GM18505 (cell line): ENCODE results near the gene TAF4.
"Not testable (repeated sequence)": the region's sequence is repeated elsewhere in the genome, so short reads cannot be mapped to it uniquely, and the experiment has no call there.

Source experiments
- ATAC-seq: cut with Tn5 transposase; IDR thresholded peaks from one replicate; pipeline ENCODE4 v1.9.1; 2021; ENCODE audit not compliant: unreplicated experiment
- POLR2A ChIP-seq: IDR thresholded peaks from 4 replicates; pipeline ENCODE4 v1.6.1; 2011; ENCODE audit warnings: borderline replicate concordance; ENCODE audit not compliant: insufficient read depth, insufficient read length; ENCODE audit errors: extremely low read depth

TAF4 gene

GRCh38 chr20:61978491-61978890 is 87.2 kb downstream of the TAF4 start:
- no peak for TF ChIP-seq POLR2A
- no peak for ATAC-seq

DNA sequence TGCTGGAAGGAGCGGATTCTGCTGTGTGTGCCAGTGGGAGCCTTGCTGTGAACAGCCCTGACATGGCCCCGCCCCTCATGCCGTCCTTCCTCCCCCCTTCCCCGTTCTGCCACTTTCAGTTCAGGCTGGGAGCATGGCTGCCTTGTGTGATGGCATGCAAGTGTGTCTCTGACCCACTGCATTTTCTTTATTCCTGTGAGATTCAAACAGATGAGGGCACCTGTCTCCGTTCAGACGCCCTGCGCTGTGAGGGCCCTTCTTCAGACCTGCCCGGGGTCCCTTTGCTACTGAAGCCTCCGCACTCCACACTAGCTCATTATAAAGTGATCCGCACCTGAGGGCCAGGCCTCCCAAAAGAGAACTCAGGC is 88.3 kb downstream of the TAF4 start:
- no peak for TF ChIP-seq POLR2A
- no peak for ATAC-seq

GRCh38 chr20:61976644-61977418 is 88.8 kb downstream of the TAF4 start:
- no peak for TF ChIP-seq POLR2A
- no peak for ATAC-seq

GRCh38 chr20:61976263-61976643 is 89.4 kb downstream of the TAF4 start:
- TF ChIP-seq POLR2A: no peak
- ATAC-seq: no peak

DNA sequence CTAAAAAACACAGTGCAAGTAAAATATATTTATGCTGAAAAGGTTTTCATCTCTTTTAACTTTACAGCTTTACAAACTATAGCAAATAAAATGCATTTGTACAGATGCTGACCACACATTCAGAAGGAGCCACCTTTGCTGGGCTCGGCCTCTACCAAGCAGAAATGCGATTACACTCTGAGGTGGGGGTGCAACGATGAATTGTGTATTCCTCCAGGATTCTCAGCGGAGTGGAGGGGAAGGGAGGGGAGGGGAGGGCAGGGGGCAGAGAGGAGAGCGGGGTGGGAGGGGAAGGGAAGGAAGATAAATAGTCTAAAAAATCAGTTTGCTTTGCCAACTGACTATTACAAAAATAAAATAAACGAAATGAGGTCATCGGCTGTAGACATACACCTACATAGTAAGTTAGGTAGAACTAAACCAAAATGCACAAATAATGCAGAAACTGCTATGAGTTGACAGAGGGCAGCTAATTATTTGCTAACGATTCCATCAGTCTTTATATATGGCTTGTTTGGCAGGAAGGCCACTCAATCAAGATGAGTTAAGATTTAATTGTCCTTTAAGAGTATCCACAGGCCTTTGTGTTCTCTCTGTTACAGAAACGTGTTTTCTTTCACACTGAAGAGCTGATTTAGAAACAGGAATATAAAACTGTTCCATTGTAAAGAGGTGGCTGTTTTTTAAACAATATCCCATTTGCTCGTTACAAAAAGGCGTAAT is 90.1 kb downstream of the TAF4 start:
- no peak for ATAC-seq
- TF ChIP-seq POLR2A: no peak

DNA sequence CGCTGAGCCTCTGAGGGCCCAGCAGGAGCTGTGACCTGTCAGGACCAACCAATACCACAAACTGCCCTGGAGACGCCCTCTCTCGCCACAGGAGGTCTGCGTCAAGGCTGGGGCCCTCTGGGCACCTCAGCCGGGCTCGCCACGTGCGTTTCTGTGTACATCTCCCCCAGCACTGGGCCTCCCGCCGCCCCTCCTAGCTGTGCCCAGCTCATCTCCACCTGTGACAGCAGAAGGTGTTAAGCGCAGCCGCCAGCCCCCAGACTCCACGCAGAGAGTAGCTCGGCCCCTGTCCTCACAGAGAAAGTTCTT is 91.4 kb downstream of the TAF4 start:
- no peak for ATAC-seq
- TF ChIP-seq POLR2A: no peak

- TF ChIP-seq POLR2A: no peak
- ATAC-seq: no peak
Observed at GRCh38 chr20:61973515-61974356, 91.9 kb downstream of the TAF4 start.

DNA sequence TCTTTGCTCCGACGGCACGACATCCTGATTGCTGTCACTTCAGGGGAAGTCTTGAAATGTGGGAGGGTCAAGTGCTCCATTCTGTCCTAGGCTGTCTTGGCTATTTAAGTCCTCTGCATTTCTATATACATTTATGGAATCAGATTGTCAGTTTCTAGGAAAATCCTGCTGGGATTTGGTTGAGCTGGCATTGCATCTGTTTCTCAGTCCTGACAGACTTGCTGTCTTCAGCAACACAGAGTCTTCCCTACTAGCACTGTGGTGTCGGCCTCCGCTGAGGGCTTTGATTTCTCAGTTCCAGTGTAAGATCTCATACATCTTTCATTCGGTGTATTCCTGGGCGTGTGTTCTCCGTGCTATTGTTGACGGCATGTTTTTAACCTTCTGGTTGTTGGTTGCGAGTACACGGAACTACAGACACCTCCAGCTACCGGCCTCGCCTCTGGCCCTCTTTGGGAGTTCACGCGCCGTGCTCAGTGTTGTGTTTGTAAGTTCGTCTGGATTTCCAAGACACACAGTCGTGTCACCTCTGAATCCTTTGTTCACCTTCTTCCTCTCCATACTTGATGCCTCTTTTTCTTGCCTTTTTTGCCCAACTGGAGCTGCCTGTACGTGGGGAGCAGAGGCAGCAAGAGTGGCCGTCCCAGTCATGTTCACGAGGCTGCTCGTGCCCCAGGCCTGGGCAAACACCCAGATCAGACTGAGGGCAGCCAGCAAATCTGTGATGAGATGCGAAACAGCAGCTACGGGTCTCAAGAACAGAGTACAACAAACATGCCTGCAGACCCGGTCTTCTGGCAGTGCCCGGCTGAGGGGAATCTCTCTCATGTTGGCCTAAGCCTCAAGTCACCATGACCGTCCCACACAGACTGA is 92.8 kb downstream of the TAF4 start:
- no peak for ATAC-seq
- TF ChIP-seq POLR2A: no peak

DNA sequence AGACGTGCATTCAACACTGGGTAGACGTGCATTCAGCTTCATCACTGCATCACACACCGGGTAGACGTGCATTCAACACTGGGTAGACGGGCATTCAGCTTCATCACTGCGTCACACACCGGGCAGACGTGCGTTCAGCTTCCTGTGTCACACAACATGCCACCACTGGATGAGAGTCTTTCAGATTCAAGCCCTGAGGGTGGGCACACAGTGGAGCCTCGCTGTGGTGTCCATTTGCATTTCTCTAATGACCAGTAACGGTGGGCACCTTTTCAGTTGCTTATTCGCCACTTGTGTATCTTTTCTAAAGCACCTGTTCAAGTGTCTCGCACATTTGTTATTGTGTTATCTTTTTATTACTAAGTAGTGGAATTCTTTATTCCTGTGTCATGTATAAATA is 94.1 kb downstream of the TAF4 start:
- not testable (repeated sequence) for ATAC-seq

GRCh38 chr20:61970357-61970756 is 95.3 kb downstream of the TAF4 start:
- no peak for TF ChIP-seq POLR2A
- no peak for ATAC-seq

- no peak for ATAC-seq
- TF ChIP-seq POLR2A: no peak
Observed at GRCh38 chr20:61969806-61970205, 95.9 kb downstream of the TAF4 start.

DNA sequence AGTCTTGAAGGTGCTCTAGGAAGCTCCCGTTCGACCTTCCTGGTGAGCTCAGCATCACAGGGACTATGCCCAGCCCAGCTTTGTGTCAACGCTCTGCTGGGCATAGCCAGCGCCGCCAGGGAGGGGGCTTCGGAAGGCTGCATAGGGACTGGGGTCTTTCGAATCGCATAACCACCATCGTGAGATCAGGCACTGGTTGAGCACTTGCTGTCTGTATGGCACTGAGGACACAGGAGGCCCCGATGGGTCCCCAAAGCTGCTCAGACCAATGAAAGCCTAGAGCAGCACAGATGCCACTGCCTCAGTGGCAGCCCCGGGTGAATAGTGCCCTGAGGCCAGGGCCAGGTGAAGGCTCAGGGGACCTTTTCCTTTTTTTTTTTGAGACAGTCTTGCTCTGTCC is 96.7 kb downstream of the TAF4 start:
- TF ChIP-seq POLR2A: no peak
- no peak for ATAC-seq
